Activated CD8-positive, alpha-beta T cell treated with anti-CD3 and anti-CD28 coated beads, Interleukin-2, amount 10 ng/mL, durations not matched to agents 7 days and 5 days (primary cell): Measurements from ENCODE around the gene B3GALNT2. TPM values are rescaled to one million over a fixed set of nuclear protein-coding genes. Genes with fewer than 3 reads are reported as not detected.

ENCODE experiments used
- ATAC-seq: fragments of 150-1000 bp; cut with Tn5 transposase; one replicate; pipeline ENCODE4 v1.10.0; 2021; ENCODE audit warnings: moderate library complexity
- CTCF ChIA-PET: fragments of 350-600 bp; sonication (Branson Sonifier 250); formaldehyde crosslinking; loops from one replicate; lab custom pipeline; 2021; ENCODE audit warnings: antibody characterized with exemption; lab: Charles Lee
- POLR2A ChIA-PET: fragments of 350-600 bp; sonication (Branson Sonifier 250); formaldehyde crosslinking; loops from one replicate; lab custom pipeline; 2021; ENCODE audit warnings: antibody characterized with exemption; lab: Charles Lee
- DNase-seq: peaks from one replicate; pipeline ENCODE4 v3.0.0-alpha.2; 2020
- H3K27ac Mint-ChIP-seq: one replicate; pipeline ENCODE4 v1.8.0; 2021; ENCODE audit warnings: mild to moderate bottlenecking, mixed read lengths
- H3K27me3 Mint-ChIP-seq: one replicate; pipeline ENCODE4 v1.8.0; 2021; ENCODE audit warnings: low read depth, mixed read lengths
- H3K36me3 Mint-ChIP-seq: one replicate; pipeline ENCODE4 v1.8.0; 2021; ENCODE audit warnings: low read depth, mixed read lengths
- H3K4me1 Mint-ChIP-seq: one replicate; pipeline ENCODE4 v1.8.0; 2021; ENCODE audit warnings: low read depth, mixed read lengths
- H3K4me3 Mint-ChIP-seq: one replicate; pipeline ENCODE4 v1.8.0; 2021; ENCODE audit warnings: mild to moderate bottlenecking, mixed read lengths
- H3K9me3 Mint-ChIP-seq: one replicate; pipeline ENCODE4 v1.8.0; 2022; ENCODE audit warnings: mixed read lengths; ENCODE audit not compliant: insufficient read depth
- total RNA-seq, 2 experiments: library from RNA; stranded (reverse); gene quantifications; one replicate each; pipeline ENCODE4 v1.2.3, GENCODE V29; 2021

Gene B3GALNT2
- total RNA-seq, 2 experiments from 2014 or later, result 12.9 to 13.0 TPM

DNA sequence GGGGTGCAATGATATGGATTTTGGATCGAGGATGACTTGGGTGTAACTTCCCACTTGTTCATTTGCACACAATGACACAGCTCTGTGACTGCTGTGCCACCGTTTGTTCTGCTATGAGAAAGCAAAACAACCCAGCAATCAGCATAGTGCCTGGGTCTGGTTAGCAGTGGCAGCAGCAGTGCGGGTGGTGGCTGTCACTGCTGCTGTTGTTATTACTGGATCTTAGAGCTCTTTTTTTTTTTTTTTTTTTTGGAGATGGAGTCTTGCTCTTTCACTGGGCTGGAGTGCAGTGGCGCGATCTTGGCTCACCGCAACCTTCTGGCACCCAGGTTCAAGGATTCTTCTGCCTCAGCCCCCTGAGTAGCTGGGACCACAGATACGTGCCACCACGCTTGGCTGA is 80.2 kb downstream of the B3GALNT2 start:
- CTCF ChIA-PET, result interaction anchor here (1.4 to 6.8 kb wide), 6 partner anchors 8 to 330 kb away, joined by 4 to 40 read pairs (median 6); partner anchors contain the start of genes B3GALNT2 and RBM34
- H3K4me1 Mint-ChIP-seq, result peaks cover 27% of the 10 kb centered on the region
- DNase-seq, result no peak
- POLR2A ChIA-PET, result interaction anchor here (1.5 kb wide), 1 partner anchor 264 kb away, joined by 5 read pairs; the partner anchor contains the start of gene RBM34
- no peak overlapping the region for H3K4me3 Mint-ChIP-seq
- H3K9me3 Mint-ChIP-seq, result no peaks in the 10 kb centered on the region
- no peaks in the 10 kb centered on the region for H3K27me3 Mint-ChIP-seq
- peaks cover 3% of the 10 kb centered on the region for H3K36me3 Mint-ChIP-seq
- no peak for ATAC-seq
- no peak overlapping the region for H3K27ac Mint-ChIP-seq

GRCh38 chr1:235423214-235423652 is 81.0 kb downstream of the B3GALNT2 start:
- H3K4me3 Mint-ChIP-seq, result peak overlapping the region; percentile 50
- peaks cover 27% of the 10 kb centered on the region for H3K4me1 Mint-ChIP-seq
- ChIA-PET CTCF (interaction anchor here (1.1 to 6.8 kb wide), 7 partner anchors 7 to 924 kb away, joined by 3 to 40 read pairs (median 5); partner anchors contain the start of genes B3GALNT2 and RBM34), POLR2A (interaction anchor here (0.6 to 1.5 kb wide), 3 partner anchors 15 to 263 kb away, joined by 3 to 5 read pairs (median 3); partner anchors contain the start of gene RBM34)
- peak; percentile 85 for ATAC-seq
- H3K27ac Mint-ChIP-seq, result peak overlapping the region; percentile 66
- no peaks in the 10 kb centered on the region for H3K9me3 Mint-ChIP-seq
- peaks cover 3% of the 10 kb centered on the region for H3K36me3 Mint-ChIP-seq
- peak; percentile 61 for DNase-seq
- no peaks in the 10 kb centered on the region for H3K27me3 Mint-ChIP-seq

GRCh38 chr1:235421751-235422150 is 82.5 kb downstream of the B3GALNT2 start:
- ATAC-seq (no peak), DNase-seq (no peak)
- Mint-ChIP-seq H3K9me3 (no peaks in the 10 kb centered on the region), H3K27ac (peak overlapping the region; percentile 4), H3K27me3 (no peaks in the 10 kb centered on the region), H3K4me3 (no peak overlapping the region), H3K4me1 (peaks cover 30% of the 10 kb centered on the region), H3K36me3 (peaks cover 5% of the 10 kb centered on the region)
- CTCF ChIA-PET, result interaction anchor here (1.0 kb wide), 2 partner anchors 83 to 317 kb away, joined by 3 read pairs; no protein-coding TSS in a partner anchor
- POLR2A ChIA-PET, result no interaction called here

- ChIA-PET CTCF (interaction anchor here (0.7 to 3.3 kb wide), 77 partner anchors 9 to 930 kb away, joined by 3 to 40 read pairs (median 5); partner anchors contain the start of genes ARID4B, B3GALNT2, GGPS1 and RBM34), POLR2A (interaction anchor here (1.3 to 1.4 kb wide), 2 partner anchors 87 to 257 kb away, joined by 3 to 4 read pairs; partner anchors contain the start of genes B3GALNT2 and RBM34)
- Mint-ChIP-seq H3K36me3 (peaks cover 15% of the 10 kb centered on the region), H3K27ac (no peak overlapping the region), H3K27me3 (no peaks in the 10 kb centered on the region), H3K4me3 (no peak overlapping the region), H3K9me3 (no peaks in the 10 kb centered on the region), H3K4me1 (peaks cover 10% of the 10 kb centered on the region)
- DNase-seq, result peak; percentile 74
- ATAC-seq, result peak; percentile 47
These were observed 87.1 kb downstream of the B3GALNT2 start for GRCh38 chr1:235417086-235417697.

- H3K36me3 Mint-ChIP-seq, result peaks cover 15% of the 10 kb centered on the region
- ChIA-PET POLR2A (interaction anchor here (1.3 to 1.4 kb wide), 2 partner anchors 87 to 256 kb away, joined by 3 to 4 read pairs; partner anchors contain the start of genes B3GALNT2 and RBM34), CTCF (interaction anchor here (0.7 to 3.3 kb wide), 79 partner anchors 10 to 939 kb away, joined by 3 to 40 read pairs (median 5); partner anchors contain the start of genes ARID4B, B3GALNT2, GGPS1 and RBM34)
- H3K9me3 Mint-ChIP-seq, result no peaks in the 10 kb centered on the region
- no peak overlapping the region for H3K27ac Mint-ChIP-seq
- H3K27me3 Mint-ChIP-seq, result no peaks in the 10 kb centered on the region
- DNase-seq (no peak), ATAC-seq (no peak)
- H3K4me3 Mint-ChIP-seq, result no peak overlapping the region
- peaks cover 7% of the 10 kb centered on the region for H3K4me1 Mint-ChIP-seq
These were observed 87.6 kb downstream of the B3GALNT2 start for GRCh38 chr1:235416662-235417049.

DNA sequence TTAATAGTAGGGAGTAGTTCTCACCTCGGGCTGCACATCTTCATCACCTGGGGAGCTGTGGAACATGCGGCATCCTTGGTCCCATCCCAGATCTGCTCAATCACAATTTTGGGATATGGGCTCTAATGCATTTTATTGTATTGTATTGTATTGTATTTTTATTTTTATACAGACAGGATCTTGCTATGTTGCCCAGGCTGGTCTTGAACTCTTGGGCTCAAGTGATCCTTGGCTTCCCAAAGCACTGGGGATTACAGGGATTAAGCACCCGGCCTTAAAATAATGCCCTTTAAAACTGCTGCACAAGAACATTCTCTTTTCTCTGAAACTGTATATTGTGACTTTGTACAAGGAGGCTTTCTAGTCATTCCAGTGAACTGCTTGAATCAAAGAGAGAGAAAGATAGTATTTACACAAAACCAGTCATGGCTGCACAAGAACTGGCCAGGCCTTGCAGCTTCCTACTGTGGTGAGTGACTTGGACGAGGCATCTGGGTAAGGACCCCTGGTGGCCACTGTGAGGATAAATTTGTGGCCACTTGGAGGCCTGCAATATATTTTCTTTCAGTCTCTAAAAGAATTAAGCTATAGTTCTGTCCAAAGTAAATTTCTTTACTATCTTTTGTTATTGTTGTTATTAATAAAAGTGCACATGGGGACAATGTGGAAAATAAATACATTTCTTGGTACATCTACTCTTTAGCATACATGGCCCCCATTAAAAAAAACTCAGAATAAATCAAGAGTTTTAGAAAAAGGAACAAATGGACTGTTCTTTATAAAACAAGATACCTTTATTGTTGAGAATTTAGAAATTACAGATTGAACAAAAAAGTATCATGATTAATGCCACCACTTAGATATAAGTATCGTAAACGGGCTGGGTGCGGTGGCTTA is 89.0 kb downstream of the B3GALNT2 start:
- Mint-ChIP-seq H3K9me3 (no peaks in the 10 kb centered on the region), H3K27ac (no peak overlapping the region), H3K4me1 (peaks cover 9% of the 10 kb centered on the region), H3K36me3 (peaks cover 12% of the 10 kb centered on the region), H3K4me3 (no peak overlapping the region), H3K27me3 (no peaks in the 10 kb centered on the region)
- POLR2A ChIA-PET, result interaction anchor here (0.6 to 1.1 kb wide), 3 partner anchors 10 to 262 kb away, joined by 3 to 4 read pairs (median 3); partner anchors contain the start of gene RBM34
- peak; percentile 74 for DNase-seq
- ATAC-seq, result peak; percentile 53
- CTCF ChIA-PET, result interaction anchor here (0.6 to 3.3 kb wide), 55 partner anchors 9 to 929 kb away, joined by 3 to 40 read pairs (median 5); partner anchors contain the start of genes ARID4B, GGPS1, RBM34 and TBCE

DNA sequence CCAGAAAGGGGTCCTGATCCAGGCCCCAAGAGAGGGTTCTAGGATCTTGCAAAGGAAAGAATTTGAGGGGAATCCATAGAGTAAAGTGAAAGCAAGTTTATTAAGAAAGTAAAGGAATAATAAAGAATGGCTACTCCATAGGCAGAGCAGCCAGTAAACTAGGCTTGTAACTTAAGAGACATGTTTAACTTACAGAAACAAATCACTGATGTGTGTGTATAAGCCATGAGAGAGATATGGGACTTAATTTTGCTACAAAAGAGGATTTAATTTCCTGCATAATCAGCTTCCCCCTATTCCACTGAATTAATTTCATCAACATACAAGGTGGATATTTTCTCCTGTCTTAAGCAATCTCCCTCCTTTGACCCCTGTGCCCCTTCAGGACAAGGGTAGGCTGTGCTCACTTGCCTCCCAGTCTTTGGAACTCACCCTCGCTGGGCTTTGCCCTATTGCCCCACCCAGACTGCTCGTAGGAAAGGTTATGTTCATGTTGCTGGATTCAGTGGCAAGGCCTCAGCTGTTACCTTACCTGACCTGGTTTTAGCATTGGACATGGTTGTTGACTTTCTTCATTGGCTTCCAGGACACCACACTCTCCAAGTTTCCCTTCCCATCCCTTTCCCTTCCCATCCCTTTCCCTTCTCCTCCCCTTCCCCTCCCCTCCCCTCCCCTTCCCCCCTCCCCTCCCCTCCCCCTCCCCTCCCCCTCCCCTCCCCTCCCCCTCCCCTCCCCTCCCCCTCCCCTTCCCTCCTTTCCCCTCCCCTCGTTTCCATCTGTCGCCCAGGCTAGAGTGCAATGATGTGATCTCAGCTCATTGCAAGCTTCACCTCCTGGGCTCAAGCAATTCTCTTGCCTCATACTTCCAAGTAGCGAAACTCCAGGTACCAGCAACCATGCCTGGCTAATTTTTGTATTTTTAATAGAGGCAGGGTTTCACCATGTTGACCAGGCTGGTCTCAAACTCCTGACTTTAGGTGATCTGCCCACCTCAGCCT is 92.5 kb downstream of the B3GALNT2 start:
- peaks cover 10% of the 10 kb centered on the region for H3K36me3 Mint-ChIP-seq
- POLR2A ChIA-PET, result no interaction called here
- H3K4me1 Mint-ChIP-seq, result peaks cover 7% of the 10 kb centered on the region
- no peak for DNase-seq
- H3K4me3 Mint-ChIP-seq, result no peak overlapping the region
- H3K27me3 Mint-ChIP-seq, result no peaks in the 10 kb centered on the region
- CTCF ChIA-PET, result interaction anchor here (1.2 kb wide), 1 partner anchor 82 kb away, joined by 3 read pairs; no protein-coding TSS in a partner anchor
- peak overlapping the region; percentile 57 for H3K27ac Mint-ChIP-seq
- ATAC-seq, result peak; percentile 75
- H3K9me3 Mint-ChIP-seq, result no peaks in the 10 kb centered on the region

GRCh38 chr1:235410467-235410866 is 93.8 kb downstream of the B3GALNT2 start:
- Mint-ChIP-seq H3K4me1 (peaks cover 7% of the 10 kb centered on the region), H3K4me3 (no peak overlapping the region), H3K27me3 (no peaks in the 10 kb centered on the region), H3K36me3 (peaks cover 10% of the 10 kb centered on the region), H3K9me3 (no peaks in the 10 kb centered on the region), H3K27ac (no peak overlapping the region)
- ATAC-seq, result no peak
- DNase-seq, result no peak
- ChIA-PET POLR2A (no interaction called here), CTCF (no interaction called here)

DNA sequence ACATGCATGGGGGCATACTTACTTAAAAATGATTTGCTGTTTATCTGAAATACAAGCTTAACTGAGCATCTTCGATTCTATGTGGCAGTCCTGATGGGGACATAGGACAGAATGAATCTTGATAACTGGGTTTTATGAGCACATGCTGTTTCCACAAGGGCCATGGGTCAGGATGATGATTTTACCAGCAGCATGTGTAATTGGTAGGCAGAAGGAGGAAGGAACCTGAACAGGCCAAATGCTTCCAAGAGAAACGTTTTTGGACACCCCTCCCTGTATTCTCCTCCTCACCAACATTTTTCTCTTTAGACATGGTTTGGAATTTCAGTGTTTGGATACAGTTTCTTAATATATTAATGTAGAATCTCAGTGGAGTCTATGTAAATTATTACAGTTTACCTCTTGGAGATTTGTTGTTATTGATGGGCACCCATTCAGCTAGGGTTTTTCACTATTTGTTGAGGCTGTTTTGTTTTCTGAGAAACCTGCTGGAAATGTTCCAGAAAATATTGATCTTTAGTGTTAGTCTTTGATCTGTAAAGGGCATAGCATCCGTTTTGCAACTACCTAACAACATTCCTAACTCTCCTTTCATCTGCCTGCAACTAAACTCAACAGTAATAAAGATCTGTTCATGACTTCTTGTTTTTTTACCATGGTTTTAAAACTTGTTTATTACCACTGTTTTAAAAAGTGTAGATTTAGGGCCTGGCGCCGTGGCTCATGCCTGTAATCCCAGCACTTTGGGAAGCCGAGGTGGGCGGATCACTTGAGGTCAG is 95.0 kb downstream of the B3GALNT2 start:
- no peak for ATAC-seq
- Mint-ChIP-seq H3K27me3 (no peaks in the 10 kb centered on the region), H3K27ac (no peak overlapping the region)

DNA sequence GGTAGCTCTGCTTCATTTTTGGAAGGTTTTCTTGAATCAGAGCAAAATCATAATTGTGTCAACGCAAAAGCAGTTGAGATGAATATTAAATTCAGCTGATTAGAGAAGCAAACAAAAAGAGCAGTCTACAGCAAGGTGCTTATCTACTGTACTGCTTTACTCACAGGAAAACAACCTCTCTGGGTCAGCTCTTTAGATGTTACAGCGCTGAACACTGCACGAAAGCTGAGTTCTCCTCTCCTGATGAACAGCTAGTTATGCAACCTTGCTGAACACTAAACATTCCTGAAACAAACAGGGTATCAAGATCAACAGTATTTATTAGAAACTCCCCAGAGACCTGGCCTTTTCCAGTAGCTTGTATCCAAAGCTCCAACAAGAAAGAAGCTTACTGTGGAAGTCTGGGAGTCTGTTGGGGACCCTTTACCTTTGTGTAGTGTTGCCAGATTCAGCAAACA is 95.7 kb downstream of the B3GALNT2 start:
- Mint-ChIP-seq H3K9me3 (no peaks in the 10 kb centered on the region), H3K27ac (no peak overlapping the region), H3K4me1 (peaks cover 5% of the 10 kb centered on the region), H3K4me3 (no peak overlapping the region), H3K27me3 (no peaks in the 10 kb centered on the region), H3K36me3 (peaks cover 2% of the 10 kb centered on the region)
- ChIA-PET CTCF (interaction anchor here (1.4 to 5.5 kb wide), 2 partner anchors 7 to 325 kb away, joined by 3 to 26 read pairs; no protein-coding TSS in a partner anchor), POLR2A (no interaction called here)
- no peak for ATAC-seq
- no peak for DNase-seq

More for the DNA sequence above, 95.0 kb downstream of the B3GALNT2 start:
- peaks cover 5% of the 10 kb centered on the region for H3K4me1 Mint-ChIP-seq
- no peak for DNase-seq
- H3K36me3 Mint-ChIP-seq, result peaks cover 2% of the 10 kb centered on the region
- H3K9me3 Mint-ChIP-seq, result no peaks in the 10 kb centered on the region
- POLR2A ChIA-PET, result no interaction called here
- H3K4me3 Mint-ChIP-seq, result no peak overlapping the region
- CTCF ChIA-PET, result interaction anchor here (5.5 kb wide), 1 partner anchor 7 kb away, joined by 26 read pairs; no protein-coding TSS in a partner anchor
